Heart left ventricle (tissue), 16 donors: ENCODE results near the gene PRDM15. TPM values are rescaled to one million over a fixed set of nuclear protein-coding genes. Genes with fewer than 3 reads are reported as not detected.

ENCODE experiments used
- ATAC-seq, 4 donors: fragments of 200-7000 bp; cut with Tn5 transposase; one replicate each; pipeline ENCODE4 v1.9.1; 2020 to 2022; ENCODE audit warnings: moderate library complexity in 4 of 4, mild to moderate bottlenecking in 3 of 4, moderate number of reproducible peaks in 1 of 4
- DNase-seq, 5 donors: peaks; one replicate each; pipeline ENCODE4 v3.0.0-alpha.2; 2020
- H3K27ac ChIP-seq, 12 donors: fragments of 200-600 bp; sonication (generic) in 4 of 12; one replicate each; pipeline versions ENCODE4 v1.5.0 to v1.8.0; 2016 to 2022; ENCODE audit warnings: mild to moderate bottlenecking in 2 of 12
- H3K27me3 ChIP-seq, 9 donors: fragments of 200-600 bp; sonication (generic) in 2 of 9; one replicate each; pipeline versions ENCODE4 v1.5.1 to v1.8.0; 2016 to 2022; ENCODE audit warnings: mild to moderate bottlenecking in 3 of 9
- H3K36me3 ChIP-seq, 9 donors: fragments of 200-600 bp; sonication (generic) in 2 of 9; one replicate each; pipeline versions ENCODE4 v1.5.0 to v1.8.0; 2018 to 2022; ENCODE audit warnings: mild to moderate bottlenecking in 2 of 9
- H3K4me1 ChIP-seq, 12 donors: fragments of 200-600 bp; sonication (generic) in 4 of 12; one replicate each; pipeline versions ENCODE4 v1.5.0 to v1.8.0; 2016 to 2022; ENCODE audit warnings: mild to moderate bottlenecking in 3 of 12
- H3K4me3 ChIP-seq, 12 donors: fragments of 200-600 bp; sonication (generic) in 4 of 12; one replicate each; pipeline versions ENCODE4 v1.5.0 to v1.8.0; 2017 to 2022; ENCODE audit warnings: mild to moderate bottlenecking in 9 of 12, moderate library complexity in 4 of 12
- H3K9me3 ChIP-seq, 12 donors: fragments of 200-600 bp; sonication (generic) in 4 of 12; one replicate each; pipeline versions ENCODE4 v1.5.0 to v1.8.0; 2016 to 2022; ENCODE audit warnings: mild to moderate bottlenecking in 1 of 12
- POLR2A ChIP-seq, 2 donors: fragments of 450-650 bp; IDR thresholded peaks; one replicate each; pipeline ENCODE4 v1.6.1; 2017; ENCODE audit warnings: antibody characterized with exemption in 2 of 2, mild to moderate bottlenecking in 2 of 2, moderate library complexity in 2 of 2
- WGBS, 4 donors: extraction: QIAGEN DNeasy Blood & Tissue Kit in 2 of 4; methylation state at CpG; one replicate each; pipeline versions ENCODE4 v1.1.5 to v1.1.7; 2013 to 2018; 5-methylcytosine and 5-hydroxymethylcytosine counted together
- intact Hi-C, 10 donors: fragments of 100-400 bp; cut with DNase I; formaldehyde crosslinking; loops; one replicate each; pipeline versions ENCODE4 v1.11.1 to v1.14.2; 2022
- polyA plus RNA-seq, 2 donors: library from polyadenylated mRNA; stranded (reverse); fragments of 200-250 nt; gene quantifications; one replicate each; pipeline ENCODE4 v1.2.3, GENCODE V29; 2013
- total RNA-seq, 9 donors: library from RNA; depleted of rRNA in 2 of 9; stranded (reverse); fragments of >200 nt in 2 of 9; fragmentation: NEBNext Ultra II Directional in 3 of 9; extraction: Animal tissue kit (Norgen Biotek cat#: 25700) in 3 of 9; gene quantifications; one replicate each; pipeline versions ENCODE4 v1.1.0 to v1.2.4, GENCODE V29; 2016 to 2023
- TF ChIP-seq, protein P1 (sequence below), 12 donors: fragments of 200-600 bp; sonication (generic) in 4 of 12; IDR thresholded peaks; one replicate each; pipeline versions ENCODE4 v1.5.0 to v1.8.0; 2018 to 2022; ENCODE audit warnings: antibody characterized with exemption in 12 of 12, mild to moderate bottlenecking in 5 of 12
- donor health status: ischemic (EF 13 %, LVEDD 7.1; RV severe dilation, severe dysfunction).
- donor health status: healthy with polysubstance abuse.
- donor health status: DM: no; HTN: yes; CAD: no.
- donor health status: DM: no; HTN: no; CAD: no.
- donor health status: ischemic (EF 25% LVEDD 6.9; RV normal size, moderate dysfunction).
- donor health status: ischemic (EF 25% LVEDD 5.7; RV mildly dilated, moderate dysfunction).
- donor health status: healthy.
- donor health status: DM: yes; HTN: yes; CAD: no.
- donor health status: ischemic (EF 35%, LVEDD 5.7; RV mildly dilated, moderate dysfunction).
- donor health status: nonischemic (EF 11% LVEDD 7.7; RV severe dilation, severe dysfunction).
- donor health status: DM: yes; HTN: yes; CAD: no.
- donor health status: PGD.
- donor health status: ischemic (EF 29% LVEDD 5.4; RV normal size, mild dysfunction).
- donor health status: nonischemic (EF 23%, LVEDD 6.1; RV moderate dilation, normal function).

PRDM15 gene
- total and polyA plus RNA-seq, 11 donors = 2.1 to 6.3 (median 2.7) TPM

DNA sequence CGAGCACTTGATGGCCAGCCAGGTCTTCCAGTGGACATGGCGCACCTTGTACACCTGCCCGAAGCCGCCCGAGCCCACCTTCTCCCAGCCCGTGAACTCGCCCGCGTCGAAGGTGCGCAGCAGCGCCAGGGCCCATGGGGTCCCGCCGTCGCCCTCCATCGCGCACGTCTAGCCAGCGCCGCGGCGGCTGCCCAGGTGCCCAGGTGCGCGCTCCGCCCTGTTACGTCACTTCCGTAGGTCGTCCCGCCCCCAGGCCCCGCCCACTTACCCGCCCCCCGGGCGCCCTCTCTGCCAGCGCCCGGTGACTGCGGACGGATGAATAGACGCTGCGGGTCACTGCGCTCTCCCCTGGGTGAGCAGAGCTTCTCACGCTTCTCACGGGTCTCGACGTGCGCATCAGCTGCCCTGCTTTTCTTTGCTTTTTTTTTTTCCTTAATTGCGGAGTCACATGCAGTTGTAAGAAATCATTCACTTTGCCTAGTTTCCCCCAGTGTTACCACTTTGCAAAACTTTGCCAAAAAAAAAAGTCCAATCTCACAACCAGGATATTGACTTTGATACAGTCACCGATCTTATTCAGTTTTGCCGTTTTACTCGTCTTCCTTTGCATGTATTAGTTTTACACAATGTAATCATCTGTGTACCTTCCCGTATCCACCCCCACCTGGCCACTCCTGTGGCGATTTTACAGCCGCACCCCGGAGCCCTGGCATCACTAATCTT lies 112.1 kb downstream of the PRDM15 start, which contains the start of gene RIPK4:
Gene RIPK4 (minus strand): TSS at position 170 of the 723 bp plus-strand sequence. CDS start 11 bp downstream, at position 159.
- TF ChIP-seq, protein P1, sequence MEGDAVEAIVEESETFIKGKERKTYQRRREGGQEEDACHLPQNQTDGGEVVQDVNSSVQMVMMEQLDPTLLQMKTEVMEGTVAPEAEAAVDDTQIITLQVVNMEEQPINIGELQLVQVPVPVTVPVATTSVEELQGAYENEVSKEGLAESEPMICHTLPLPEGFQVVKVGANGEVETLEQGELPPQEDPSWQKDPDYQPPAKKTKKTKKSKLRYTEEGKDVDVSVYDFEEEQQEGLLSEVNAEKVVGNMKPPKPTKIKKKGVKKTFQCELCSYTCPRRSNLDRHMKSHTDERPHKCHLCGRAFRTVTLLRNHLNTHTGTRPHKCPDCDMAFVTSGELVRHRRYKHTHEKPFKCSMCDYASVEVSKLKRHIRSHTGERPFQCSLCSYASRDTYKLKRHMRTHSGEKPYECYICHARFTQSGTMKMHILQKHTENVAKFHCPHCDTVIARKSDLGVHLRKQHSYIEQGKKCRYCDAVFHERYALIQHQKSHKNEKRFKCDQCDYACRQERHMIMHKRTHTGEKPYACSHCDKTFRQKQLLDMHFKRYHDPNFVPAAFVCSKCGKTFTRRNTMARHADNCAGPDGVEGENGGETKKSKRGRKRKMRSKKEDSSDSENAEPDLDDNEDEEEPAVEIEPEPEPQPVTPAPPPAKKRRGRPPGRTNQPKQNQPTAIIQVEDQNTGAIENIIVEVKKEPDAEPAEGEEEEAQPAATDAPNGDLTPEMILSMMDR (IDR thresholded peaks at IDR 0.05) = no peak
- TF ChIP-seq POLR2A (IDR thresholded peaks at IDR 0.05) = no peak
- Histone ChIP-seq H3K27me3 (peaks cover 47 to 100% (median 83%) of the 10 kb centered on the region in 9 donors), H3K27ac (peak within 1 kb of the TSS in 1 of 12 donors; percentile 61)

DNA sequence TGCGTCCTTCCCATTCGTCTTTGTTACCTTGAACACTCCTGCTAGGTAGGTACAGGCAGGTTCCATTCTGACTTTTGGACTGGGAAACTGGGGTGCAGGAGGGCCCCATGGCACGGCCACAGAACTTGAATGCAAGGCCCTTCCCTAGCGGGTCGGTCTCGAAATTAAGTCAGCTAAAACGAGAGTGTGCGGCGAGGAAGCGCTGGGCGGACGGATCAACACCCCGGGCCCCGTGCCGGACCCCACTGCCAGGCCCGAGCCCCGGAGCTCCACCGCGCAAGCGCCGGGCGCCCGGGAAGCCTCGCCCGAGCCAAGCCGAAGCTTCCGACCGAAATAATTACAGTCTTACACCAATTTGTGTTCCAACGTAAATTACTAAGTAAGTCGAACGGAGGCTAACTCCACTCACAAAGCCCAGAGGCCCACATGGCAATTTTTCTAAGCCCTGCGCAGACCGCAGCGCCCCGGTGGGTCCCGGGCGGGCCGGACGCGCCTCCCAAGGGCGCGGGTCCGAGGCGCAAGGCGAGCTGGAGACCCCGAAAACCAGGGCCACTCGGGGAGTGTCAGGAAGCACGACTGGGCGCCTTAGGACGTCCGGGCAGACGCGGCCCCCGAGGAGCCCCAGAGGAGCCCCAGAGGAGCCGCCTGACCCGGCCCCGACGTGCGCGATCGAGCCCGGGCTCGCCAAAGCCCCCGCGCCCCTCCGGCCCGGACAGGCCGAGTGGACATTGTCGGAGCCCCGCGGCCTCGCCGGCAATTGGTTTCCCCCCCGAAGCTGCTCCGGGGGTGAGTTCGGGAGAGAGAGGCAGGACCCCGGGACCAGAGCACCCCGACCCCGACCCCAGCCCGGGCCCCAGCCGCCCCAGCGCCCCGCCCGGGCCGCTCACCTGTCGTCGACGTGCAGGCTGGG lies 112.9 kb downstream of the PRDM15 start:
- TF ChIP-seq POLR2A (IDR thresholded peaks at IDR 0.05) = no peak
- TF ChIP-seq, protein P1 (IDR thresholded peaks at IDR 0.05) = no peak
- Histone ChIP-seq H3K27me3 (peaks cover 49 to 100% (median 84%) of the 10 kb centered on the region in 9 donors), H3K4me1 (peaks cover 0 to 55% (median 24%) of the 10 kb centered on the region in 12 donors), H3K36me3 (no peaks in the 10 kb centered on the region), H3K4me3 (peak overlapping the region in 11 of 12 donors; percentile 3 to 48 (median 33)), H3K9me3 (no peaks in the 10 kb centered on the region), H3K27ac (peak overlapping the region in 1 of 12 donors; percentile 61)
- intact Hi-C loops = no loop called here
- ATAC-seq (no peak), DNase-seq (no peak)
- WGBS, 4 donors = 9 to 20% (median 15%) methylated on average over 36 to 88 of the region's 88 CpGs

More for the DNA sequence above, 112.1 kb downstream of the PRDM15 start, which contains the start of gene RIPK4:
- intact Hi-C loops = no loop called here
- no peaks in the 10 kb centered on the region for H3K36me3 ChIP-seq
- WGBS, 4 donors = 3 to 7% (median 4%) methylated on average over 30 to 53 of the region's 53 CpGs
- ATAC-seq (no peak), DNase-seq (peak in 1 of 5 donors; percentile 66)
- peaks cover 0 to 47% (median 17%) of the 10 kb centered on the region in 12 donors for H3K4me1 ChIP-seq
- peak within 1 kb of the TSS in 11 of 12 donors; percentile 3 to 48 (median 33) for H3K4me3 ChIP-seq
- H3K9me3 ChIP-seq = no peaks in the 10 kb centered on the region

DNA sequence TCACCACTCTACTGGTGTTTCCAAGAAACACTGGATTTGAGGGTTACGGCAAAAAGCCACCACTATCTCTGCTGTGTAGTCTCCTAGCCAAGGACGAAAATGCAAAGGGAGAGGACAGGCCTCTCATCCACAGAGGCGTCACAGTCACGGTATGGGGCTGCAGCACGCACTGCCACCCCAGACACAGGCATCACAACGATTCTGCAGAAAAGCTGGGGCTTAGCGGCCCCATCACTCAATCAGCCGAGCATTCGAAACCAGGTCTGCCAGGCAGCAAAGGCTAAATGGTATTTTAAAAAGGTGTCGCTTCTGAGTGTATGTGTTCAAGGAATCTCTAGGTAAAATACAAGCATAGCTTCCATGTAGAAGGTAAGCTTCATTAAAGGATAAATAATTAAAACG lies 113.7 kb downstream of the PRDM15 start:
- TF ChIP-seq, protein P1 (IDR thresholded peaks at IDR 0.05) = no peak
- no peak for TF ChIP-seq POLR2A (IDR thresholded peaks at IDR 0.05)
- peaks cover 0 to 63% (median 25%) of the 10 kb centered on the region in 12 donors for H3K4me1 ChIP-seq
- WGBS, 4 donors = 68 to 79% (median 75%) methylated on average over 11 of the region's 11 CpGs
- DNase-seq (no peak), ATAC-seq (no peak)
- peaks cover 51 to 100% (median 83%) of the 10 kb centered on the region in 9 donors for H3K27me3 ChIP-seq
- intact Hi-C loops = no loop called here
- no peaks in the 10 kb centered on the region for H3K36me3 ChIP-seq
- H3K9me3 ChIP-seq = no peaks in the 10 kb centered on the region
- no peak overlapping the region for H3K4me3 ChIP-seq
- H3K27ac ChIP-seq = no peak overlapping the region
